Measurements from ENCODE around the gene RPL35A.
"Not testable (repeated sequence)": the region's sequence is repeated elsewhere in the genome, so short reads cannot be mapped to it uniquely, and the experiment has no call there.

The RPL35A gene

GRCh38 chr3:197958346-197958745 lies 8.4 kb downstream of the RPL35A start:
- ChIA-PET POLR2A (interaction anchor here (1.0 kb wide), 1 partner anchor 8 kb away, joined by 4 read pairs; the partner anchor contains the start of gene RPL35A), CTCF (interaction anchor here (1.7 kb wide), 2 partner anchors 9 to 16 kb away, joined by 5 read pairs; no protein-coding TSS in a partner anchor)
- TF ChIP-seq, protein P1, sequence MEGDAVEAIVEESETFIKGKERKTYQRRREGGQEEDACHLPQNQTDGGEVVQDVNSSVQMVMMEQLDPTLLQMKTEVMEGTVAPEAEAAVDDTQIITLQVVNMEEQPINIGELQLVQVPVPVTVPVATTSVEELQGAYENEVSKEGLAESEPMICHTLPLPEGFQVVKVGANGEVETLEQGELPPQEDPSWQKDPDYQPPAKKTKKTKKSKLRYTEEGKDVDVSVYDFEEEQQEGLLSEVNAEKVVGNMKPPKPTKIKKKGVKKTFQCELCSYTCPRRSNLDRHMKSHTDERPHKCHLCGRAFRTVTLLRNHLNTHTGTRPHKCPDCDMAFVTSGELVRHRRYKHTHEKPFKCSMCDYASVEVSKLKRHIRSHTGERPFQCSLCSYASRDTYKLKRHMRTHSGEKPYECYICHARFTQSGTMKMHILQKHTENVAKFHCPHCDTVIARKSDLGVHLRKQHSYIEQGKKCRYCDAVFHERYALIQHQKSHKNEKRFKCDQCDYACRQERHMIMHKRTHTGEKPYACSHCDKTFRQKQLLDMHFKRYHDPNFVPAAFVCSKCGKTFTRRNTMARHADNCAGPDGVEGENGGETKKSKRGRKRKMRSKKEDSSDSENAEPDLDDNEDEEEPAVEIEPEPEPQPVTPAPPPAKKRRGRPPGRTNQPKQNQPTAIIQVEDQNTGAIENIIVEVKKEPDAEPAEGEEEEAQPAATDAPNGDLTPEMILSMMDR (IDR thresholded peaks at IDR 0.05; ENCODE audit: control extremely low read depth, extremely low read depth, low read depth, missing control alignments): no peak
- DNase-seq (ENCODE audit: extremely low spot score): no peak

DNA sequence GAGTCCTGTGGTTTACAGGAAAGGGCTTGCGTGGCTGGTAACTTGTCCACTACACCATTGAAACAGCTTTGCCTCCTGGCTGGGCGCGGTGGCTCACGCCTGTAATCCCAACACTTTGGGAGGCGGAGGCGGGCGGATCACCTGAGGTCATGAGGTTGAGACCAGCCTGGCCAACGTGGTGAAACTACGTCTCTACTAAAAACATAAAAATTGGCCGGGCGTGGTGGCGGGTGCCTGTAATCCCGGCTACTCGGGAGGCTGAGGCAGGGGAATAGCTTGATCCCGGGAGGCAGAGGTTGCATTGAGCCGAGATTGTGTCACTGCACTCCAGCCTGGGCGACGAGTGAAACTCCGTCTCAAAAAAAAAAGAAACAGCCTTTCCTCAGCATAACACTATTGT lies 8.9 kb downstream of the RPL35A start:
- ChIA-PET POLR2A (interaction anchor here (1.0 kb wide), 1 partner anchor 9 kb away, joined by 4 read pairs; the partner anchor contains the start of gene RPL35A), CTCF (interaction anchor here (1.7 kb wide), 2 partner anchors 10 to 17 kb away, joined by 5 read pairs; no protein-coding TSS in a partner anchor)
- DNase-seq (ENCODE audit: extremely low spot score): not testable (repeated sequence)

DNA sequence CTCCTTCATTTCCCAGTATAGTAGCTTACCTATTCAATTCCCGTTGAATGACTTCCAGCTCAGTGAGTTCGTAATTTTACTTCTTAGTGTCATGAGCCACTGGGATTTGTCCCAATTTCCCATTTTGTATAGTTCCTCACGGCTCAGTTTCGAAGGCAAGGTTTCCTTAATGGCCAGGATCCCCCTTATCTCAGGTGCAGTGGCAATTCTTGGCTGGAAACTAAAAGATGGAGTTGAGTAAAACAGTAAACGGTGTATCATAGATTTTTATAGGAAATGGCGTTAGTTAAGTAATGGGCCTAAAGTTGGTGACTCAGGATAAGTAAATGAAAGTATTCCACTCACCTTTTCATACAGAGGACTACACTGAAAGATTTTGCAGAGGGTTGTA lies 9.5 kb downstream of the RPL35A start:
- TF ChIP-seq, protein P1 (IDR thresholded peaks at IDR 0.05; ENCODE audit: control extremely low read depth, extremely low read depth, low read depth, missing control alignments): no peak
- POLR2A ChIA-PET: no interaction called here
- CTCF ChIA-PET: interaction anchor here (1.7 kb wide), 2 partner anchors 10 to 17 kb away, joined by 5 read pairs; no protein-coding TSS in a partner anchor
- no peak for DNase-seq (ENCODE audit: extremely low spot score)

- ChIA-PET CTCF (interaction anchor here (1.7 kb wide), 1 partner anchor 11 kb away, joined by 5 read pairs; no protein-coding TSS in a partner anchor), POLR2A (no interaction called here)
- TF ChIP-seq, protein P1 (IDR thresholded peaks at IDR 0.05; ENCODE audit: control extremely low read depth, extremely low read depth, low read depth, missing control alignments): no peak
Measured at GRCh38 chr3:197959891-197960693, 10.1 kb downstream of the RPL35A start, which contains the start of gene LMLN. Gene LMLN, plus strand, starts transcription at chr3:197960217. Its CDS starts 29 bp downstream, at chr3:197960246.

DNA sequence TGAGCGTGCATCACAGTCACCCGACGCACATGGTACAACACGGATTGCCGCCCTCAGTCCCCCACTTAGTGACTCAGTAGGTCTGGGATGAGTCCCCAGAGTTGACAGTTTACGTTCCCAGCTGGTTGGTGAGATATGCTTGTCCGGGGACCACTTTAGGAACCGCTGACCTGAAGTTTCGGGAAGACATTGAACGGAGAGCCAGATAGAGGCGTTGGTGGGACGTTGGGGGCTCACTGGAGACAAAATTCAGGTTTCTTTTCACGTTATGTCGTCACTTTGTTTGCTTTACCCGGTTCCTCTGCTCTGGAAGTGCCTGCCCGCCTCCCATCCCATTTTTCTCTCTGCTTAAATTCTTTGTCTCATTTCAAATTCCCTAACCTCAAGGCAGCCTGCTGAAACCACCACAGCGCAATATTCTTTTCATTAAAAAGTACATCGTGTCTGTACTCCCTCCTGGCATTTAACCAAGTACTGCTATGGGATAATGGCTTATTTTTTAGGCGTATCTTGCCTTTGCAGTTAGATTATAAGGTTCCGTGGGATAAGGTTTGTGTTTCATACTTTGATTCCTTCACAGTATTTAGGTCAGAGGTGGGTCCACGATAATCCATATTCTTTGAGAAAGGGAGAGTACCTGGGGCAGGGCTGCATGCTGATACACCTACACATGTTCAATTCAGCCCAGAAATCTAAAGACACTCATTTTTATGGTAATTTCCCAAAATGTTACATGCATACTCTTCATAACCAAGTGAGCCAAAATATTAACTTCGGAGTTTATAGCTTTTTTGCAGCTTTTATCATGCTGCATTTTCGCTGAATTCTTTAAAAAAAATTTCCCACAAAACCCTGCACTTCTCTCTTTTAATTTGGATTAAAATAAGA lies 10.9 kb downstream of the RPL35A start:
- CTCF ChIA-PET: interaction anchor here (1.6 kb wide), 1 partner anchor 120 kb away, joined by 6 read pairs; no protein-coding TSS in a partner anchor
- TF ChIP-seq, protein P1 (IDR thresholded peaks at IDR 0.05; ENCODE audit: control extremely low read depth, extremely low read depth, low read depth, missing control alignments): no peak
- POLR2A ChIA-PET: no interaction called here
- DNase-seq (ENCODE audit: extremely low spot score): no peak

More at GRCh38 chr3:197959891-197960693, 10.1 kb downstream of the RPL35A start, which contains the start of gene LMLN:
- peak; percentile 95 for DNase-seq (ENCODE audit: extremely low spot score)

DNA sequence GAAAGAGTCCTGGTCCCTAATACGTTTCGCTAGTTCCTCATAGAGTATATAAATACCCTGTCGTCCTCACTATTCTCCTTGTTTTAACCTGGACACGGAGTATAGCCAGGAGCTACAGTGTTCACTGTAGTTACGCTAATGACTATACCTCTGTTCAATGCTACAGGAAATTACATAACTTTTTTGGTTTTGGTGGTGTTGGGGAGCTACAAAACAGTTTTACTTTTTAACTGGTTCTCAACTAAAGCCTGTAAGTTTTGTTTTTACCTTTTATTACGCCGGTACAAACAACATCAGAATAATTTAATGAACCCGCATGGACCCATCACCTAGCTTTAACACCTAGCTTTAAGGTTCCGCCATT lies 11.6 kb downstream of the RPL35A start:
- ChIA-PET POLR2A (no interaction called here), CTCF (interaction anchor here (1.6 kb wide), 1 partner anchor 119 kb away, joined by 6 read pairs; no protein-coding TSS in a partner anchor)
- no peak for DNase-seq (ENCODE audit: extremely low spot score)
- TF ChIP-seq, protein P1 (IDR thresholded peaks at IDR 0.05; ENCODE audit: control extremely low read depth, extremely low read depth, low read depth, missing control alignments): no peak
